ENCODE measurements around the gene RPS4Y2. TPM values are rescaled to one million over a fixed set of nuclear protein-coding genes. Genes with fewer than 3 reads are reported as not detected.

RPS4Y2 gene
- total and polyA plus RNA-seq, 9 of the 15 experiments (the other 6 are each of a cell fraction or from before 2014, with no cell fraction given), result not detected

- WGBS (ENCODE audit: insufficient coverage, low coverage, missing lambda C conversion rate), result no CpG with 5 or more reads among the region's 2 CpGs
- DNase-seq (ENCODE audit: extremely low read depth in 1 of 4, low spot score in 3 of 4) (no peak), ATAC-seq (no peak), FAIRE-seq (no peak)
- no TSS peak for BruUV-seq (replicated peaks)
- Histone ChIP-seq H3K9me3 (replicated peaks; ENCODE audit: control insufficient read depth, insufficient read depth, low read depth, low read length) (no peaks in the 10 kb centered on the region), H3K4me2 (ENCODE audit: insufficient read depth, low read length) (no peak overlapping the region), H3K27ac (ENCODE audit: extremely low read depth, low read depth, low read length) (no peak overlapping the region), H3K9ac (ENCODE audit: insufficient read depth in 1 of 2, low read depth in 2 of 2, low read length in 2 of 2) (no peak overlapping the region), H4K20me1 (replicated peaks; ENCODE audit: control insufficient read depth, insufficient read depth, low read length) (no peaks in the 10 kb centered on the region), H3K4me1 (replicated peaks in 1 of 2; ENCODE audit: control insufficient read depth in 2 of 2, insufficient read depth in 2 of 2, low read length in 2 of 2) (no peaks in the 10 kb centered on the region), H3K27me3 (ENCODE audit: control insufficient read depth in 2 of 2, insufficient read depth in 2 of 2, low read length in 2 of 2) (no peaks in the 10 kb centered on the region), H3K36me3 (ENCODE audit: control insufficient read depth, insufficient read depth, low read length) (no peaks in the 10 kb centered on the region), H3K79me2 (ENCODE audit: control insufficient read depth, insufficient read depth, low read length) (no peaks in the 10 kb centered on the region), H3K4me3 (no peak overlapping the region), H3K9me1 (ENCODE audit: control insufficient read depth, insufficient read depth, low read length) (no peaks in the 10 kb centered on the region), H2AFZ (ENCODE audit: low read depth, low read length) (no peak overlapping the region)
- ChIA-PET POLR2A (no interaction called here), CTCF (ENCODE audit: low intra/inter-chr PET ratio) (no interaction called here)
- intact Hi-C loops (cut with micrococcal nuclease), result no loop called here
- in situ Hi-C loops (cut with MboI), result no loop called here
- TF ChIP-seq RERE (CRISPR knock-in tag; IDR thresholded peaks at IDR 0.05; ENCODE audit: borderline replicate concordance) (no peak), MAFG (tag; conservative IDR thresholded peaks at IDR 0.05) (no peak), SMAD3 (CRISPR knock-in tag; conservative IDR thresholded peaks at IDR 0.05) (no peak), PHF21A (IDR thresholded peaks at IDR 0.05; ENCODE audit: borderline replicate concordance, low read depth) (no peak), ZBTB40 (IDR thresholded peaks at IDR 0.05) (no peak), ZBTB40 (CRISPR knock-in tag; IDR thresholded peaks at IDR 0.05) (no peak), RFX7 (CRISPR knock-in tag; IDR thresholded peaks at IDR 0.05) (no peak)
Observed at GRCh38 chrY:20802659-20803058, 46.8 kb downstream of the RPS4Y2 start.
